Pancreas (tissue), 10 donors: ENCODE results near the gene ASTL. TPM values are rescaled to one million over a fixed set of nuclear protein-coding genes. Genes with fewer than 3 reads are reported as not detected.
A peak's percentile ranks its signal among the peaks of the same experiment; 100 is the strongest.

ENCODE experiments used
- ATAC-seq, 4 donors: fragments of 200-7000 bp; cut with Tn5 transposase; one replicate each; pipeline versions ENCODE4 v1.8.0 to v1.9.1; 2020; ENCODE audit warnings: mild to moderate bottlenecking in 4 of 4, moderate library complexity in 4 of 4
- DNase-seq, 6 donors: peaks; one replicate each; pipeline ENCODE4 v3.0.0-alpha.2; 2020
- FAIRE-seq: peaks from 2 replicates; lab custom pipeline; 2012; peaks lifted over from hg19 to GRCh38; lab: Jason Lieb, UNC
- H3K27ac ChIP-seq, 4 donors: fragments of 200-600 bp; sonication (generic); 1 replicate in 3 of 4; 2 replicates in 1 of 4; pipeline versions ENCODE4 v1.5.0 to v1.8.0; 2020
- H3K27me3 ChIP-seq, 4 donors: fragments of 200-600 bp; one replicate each; pipeline ENCODE4 v1.8.0; 2021
- H3K36me3 ChIP-seq, 3 donors: fragments of 200-600 bp; sonication (generic) in 1 of 3; one replicate each; pipeline versions ENCODE4 v1.5.0 to v1.8.0; 2020 to 2021
- H3K4me1 ChIP-seq, 3 donors: fragments of 200-600 bp; one replicate each; pipeline ENCODE4 v1.8.0; 2021
- H3K4me3 ChIP-seq, 4 donors: fragments of 200-600 bp; sonication (generic) in 2 of 4; one replicate each; pipeline versions ENCODE4 v1.5.0 to v1.8.0; 2020 to 2021
- H3K9me3 ChIP-seq, 4 donors: fragments of 200-600 bp; one replicate each; pipeline ENCODE4 v1.8.0; 2021
- WGBS, 2 donors: extraction: QIAGEN DNeasy Blood & Tissue Kit; methylation state at CpG; one replicate each; pipeline ENCODE4 v1.1.7; 2013; 5-methylcytosine and 5-hydroxymethylcytosine counted together
- intact Hi-C, 3 donors: fragments of 100-400 bp; cut with DNase I; formaldehyde crosslinking; loops; one replicate each; pipeline versions ENCODE4 v1.11.1 to v1.14.2; 2022
- polyA plus RNA-seq, 2 donors: library from polyadenylated mRNA; stranded (reverse); fragments of 200-250 nt; gene quantifications; one replicate each; pipeline ENCODE4 v1.2.3, GENCODE V29; 2013
- total RNA-seq, 6 donors: library from RNA; stranded (reverse); fragmentation: NEBNext Ultra II Directional in 4 of 6; extraction: Animal tissue kit (Norgen Biotek cat#: 25700) in 4 of 6; gene quantifications; one replicate each; pipeline versions ENCODE4 v1.2.1 to v1.2.4, GENCODE V29; 2021 to 2023
- TF ChIP-seq, protein P1 (sequence below), 4 donors: fragments of 200-600 bp; sonication (generic) in 3 of 4; IDR thresholded peaks; one replicate each; pipeline versions ENCODE4 v1.5.0 to v1.8.0; 2021; ENCODE audit warnings: antibody characterized with exemption in 4 of 4
- donor health status: healthy with polysubstance abuse.
- donor health status: DM: no; HTN: no; CAD: no; lungs with moderate emphysema.
- donor health status: DM: no; HTN: no; CAD: no.
- donor health status: control.
- donor health status: control.
- donor health status: Bipolar disorder and iron deficiency.
- donor health status: DM: yes; HTN: yes; CAD: no.
- donor health status: DM: no; HTN: no; CAD: no.
- donor health status: DM: no; HTN: no; CAD: no.
- donor health status: DM: yes; HTN: yes; CAD: no.

The ASTL gene
- total and polyA plus RNA-seq, 8 donors: 0.14 TPM; not detected in 7

- DNase-seq (peak in 1 of 6 donors; percentile 44), ATAC-seq (no peak), FAIRE-seq (no peak)
- no peaks in the 10 kb centered on the region for H3K27me3 ChIP-seq
- no peaks in the 10 kb centered on the region for H3K4me1 ChIP-seq
- 80 to 90% methylated on average over 22 of the region's 22 CpGs for WGBS, 2 donors
- H3K9me3 ChIP-seq: no peaks in the 10 kb centered on the region
- TF ChIP-seq, protein P1, sequence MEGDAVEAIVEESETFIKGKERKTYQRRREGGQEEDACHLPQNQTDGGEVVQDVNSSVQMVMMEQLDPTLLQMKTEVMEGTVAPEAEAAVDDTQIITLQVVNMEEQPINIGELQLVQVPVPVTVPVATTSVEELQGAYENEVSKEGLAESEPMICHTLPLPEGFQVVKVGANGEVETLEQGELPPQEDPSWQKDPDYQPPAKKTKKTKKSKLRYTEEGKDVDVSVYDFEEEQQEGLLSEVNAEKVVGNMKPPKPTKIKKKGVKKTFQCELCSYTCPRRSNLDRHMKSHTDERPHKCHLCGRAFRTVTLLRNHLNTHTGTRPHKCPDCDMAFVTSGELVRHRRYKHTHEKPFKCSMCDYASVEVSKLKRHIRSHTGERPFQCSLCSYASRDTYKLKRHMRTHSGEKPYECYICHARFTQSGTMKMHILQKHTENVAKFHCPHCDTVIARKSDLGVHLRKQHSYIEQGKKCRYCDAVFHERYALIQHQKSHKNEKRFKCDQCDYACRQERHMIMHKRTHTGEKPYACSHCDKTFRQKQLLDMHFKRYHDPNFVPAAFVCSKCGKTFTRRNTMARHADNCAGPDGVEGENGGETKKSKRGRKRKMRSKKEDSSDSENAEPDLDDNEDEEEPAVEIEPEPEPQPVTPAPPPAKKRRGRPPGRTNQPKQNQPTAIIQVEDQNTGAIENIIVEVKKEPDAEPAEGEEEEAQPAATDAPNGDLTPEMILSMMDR (IDR thresholded peaks at IDR 0.05): no peak
- H3K36me3 ChIP-seq: no peaks in the 10 kb centered on the region
- H3K4me3 ChIP-seq: no peak overlapping the region
- intact Hi-C loops: no loop called here
- no peak overlapping the region for H3K27ac ChIP-seq
Observed at GRCh38 chr2:96083989-96084857, 54.1 kb downstream of the ASTL start.

DNA sequence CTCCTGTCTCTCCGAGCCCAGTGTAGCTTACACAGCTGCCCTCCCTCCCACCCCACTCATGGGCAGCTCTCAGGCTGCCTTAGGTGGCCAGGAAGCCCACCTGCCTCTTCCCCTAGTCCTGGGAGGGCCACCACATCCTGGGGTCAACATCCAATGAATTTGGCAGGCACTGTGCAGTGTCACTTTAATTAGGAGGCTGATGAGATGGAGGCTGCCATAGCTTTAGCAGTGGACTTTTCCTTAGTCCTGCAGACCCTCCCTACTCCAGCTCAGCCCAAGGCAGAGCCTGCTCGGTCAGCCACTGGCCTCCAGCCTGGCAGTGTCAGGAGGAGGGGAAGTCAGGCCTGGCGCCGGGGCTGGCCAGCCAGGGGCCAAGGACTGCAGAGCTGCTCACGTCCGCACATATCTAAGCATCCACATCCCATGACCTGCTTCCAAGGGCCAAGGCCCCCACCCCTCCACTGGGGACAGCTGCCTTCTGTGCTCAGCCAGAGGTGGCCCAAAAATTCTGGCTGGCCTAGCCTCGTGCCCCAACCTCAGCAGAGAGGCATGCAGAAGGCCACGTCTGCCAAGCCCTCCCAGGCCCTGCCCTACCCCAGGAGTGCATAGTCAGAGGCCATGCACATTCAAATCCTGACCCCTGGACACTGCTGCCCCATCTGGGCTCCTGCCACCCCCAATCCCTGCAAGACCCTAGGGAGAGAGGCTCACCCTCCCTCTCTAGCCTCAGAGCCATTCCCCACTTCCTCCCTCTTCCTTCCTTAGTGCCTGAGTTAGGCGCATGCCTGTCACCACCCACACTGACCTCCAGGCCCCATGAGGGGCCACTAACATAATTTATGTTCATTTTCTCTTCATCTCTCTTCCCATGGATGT lies 55.0 kb downstream of the ASTL start:
- H3K4me1 ChIP-seq: no peaks in the 10 kb centered on the region
- ATAC-seq (peak in 1 of 4 donors; percentile 62), FAIRE-seq (no peak), DNase-seq (peak in 1 of 6 donors; percentile 43)
- H3K4me3 ChIP-seq: no peak overlapping the region
- H3K9me3 ChIP-seq: no peaks in the 10 kb centered on the region
- no peaks in the 10 kb centered on the region for H3K36me3 ChIP-seq
- intact Hi-C loops: no loop called here
- 79 to 90% methylated on average over 9 of the region's 9 CpGs for WGBS, 2 donors
- TF ChIP-seq, protein P1 (IDR thresholded peaks at IDR 0.05): no peak
- H3K27ac ChIP-seq: no peak overlapping the region
- no peaks in the 10 kb centered on the region for H3K27me3 ChIP-seq

DNA sequence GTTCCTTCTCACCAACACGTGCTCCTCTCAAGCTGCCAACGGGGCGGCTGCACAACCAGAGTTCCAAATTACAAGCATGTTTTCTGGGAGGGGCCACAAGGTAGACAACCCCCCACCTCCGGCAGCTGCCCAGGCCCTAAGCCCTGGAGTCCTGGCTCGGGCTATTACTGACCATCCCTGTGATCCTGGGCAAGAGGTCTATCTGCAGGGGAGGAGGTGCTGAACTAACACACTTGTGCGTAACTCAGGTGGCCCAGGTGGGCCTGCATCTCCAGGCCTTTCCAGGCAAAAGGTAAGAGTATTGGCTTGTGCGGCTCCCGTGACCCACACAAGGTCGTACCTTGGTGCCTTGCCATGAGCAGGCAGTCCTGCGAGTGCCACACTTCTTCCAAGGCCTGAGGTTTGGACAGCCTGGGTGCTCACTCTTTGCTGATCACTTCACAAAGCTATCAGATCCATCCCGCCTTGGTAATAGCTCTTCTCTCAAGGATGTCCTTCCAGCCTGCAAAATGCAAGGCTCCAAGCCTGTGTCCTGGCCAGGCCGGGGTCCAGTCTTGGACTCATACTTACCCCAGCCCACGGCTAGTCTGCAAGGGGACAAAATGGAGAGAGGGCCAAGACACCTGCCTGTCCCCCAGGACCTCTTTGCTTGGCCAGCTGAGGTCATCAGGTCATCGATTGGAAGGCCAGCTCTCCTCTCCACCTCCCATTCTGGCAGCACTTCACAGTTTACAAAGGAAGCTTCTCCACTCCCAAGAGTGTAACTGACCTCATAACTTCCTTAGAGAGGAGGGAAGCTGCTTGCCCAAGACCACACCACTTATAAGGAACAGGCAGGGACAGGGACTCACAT lies 55.9 kb downstream of the ASTL start:
- FAIRE-seq: no peak
- Histone ChIP-seq H3K27ac (no peak overlapping the region), H3K27me3 (no peaks in the 10 kb centered on the region), H3K4me1 (no peaks in the 10 kb centered on the region), H3K9me3 (no peaks in the 10 kb centered on the region), H3K36me3 (no peaks in the 10 kb centered on the region), H3K4me3 (no peak overlapping the region)
- 79 to 84% methylated on average over 14 of the region's 14 CpGs for WGBS, 2 donors
- intact Hi-C loops: no loop called here
- TF ChIP-seq, protein P1 (IDR thresholded peaks at IDR 0.05): no peak
- peak in 1 of 4 donors; percentile 62 for ATAC-seq
- no peak for DNase-seq

- Histone ChIP-seq H3K4me1 (no peaks in the 10 kb centered on the region), H3K27ac (no peak overlapping the region), H3K27me3 (no peaks in the 10 kb centered on the region), H3K36me3 (no peaks in the 10 kb centered on the region), H3K4me3 (no peak overlapping the region), H3K9me3 (no peaks in the 10 kb centered on the region)
- FAIRE-seq (no peak), ATAC-seq (no peak), DNase-seq (no peak)
- TF ChIP-seq, protein P1 (IDR thresholded peaks at IDR 0.05): no peak
- intact Hi-C loops: no loop called here
- 78 to 85% methylated on average over 2 of the region's 2 CpGs for WGBS, 2 donors
Observed at GRCh38 chr2:96081042-96081441, 57.3 kb downstream of the ASTL start.
